Measurements from ENCODE around the gene DNAH14. TPM values are rescaled to one million over a fixed set of nuclear protein-coding genes. Genes with fewer than 3 reads are reported as not detected.

The DNAH14 gene
- total and polyA plus RNA-seq, 10 of the 15 experiments (the other 5 are each of a cell fraction or from before 2014, with no cell fraction given): 2.0 to 7.9 (median 4.8) TPM

DNA sequence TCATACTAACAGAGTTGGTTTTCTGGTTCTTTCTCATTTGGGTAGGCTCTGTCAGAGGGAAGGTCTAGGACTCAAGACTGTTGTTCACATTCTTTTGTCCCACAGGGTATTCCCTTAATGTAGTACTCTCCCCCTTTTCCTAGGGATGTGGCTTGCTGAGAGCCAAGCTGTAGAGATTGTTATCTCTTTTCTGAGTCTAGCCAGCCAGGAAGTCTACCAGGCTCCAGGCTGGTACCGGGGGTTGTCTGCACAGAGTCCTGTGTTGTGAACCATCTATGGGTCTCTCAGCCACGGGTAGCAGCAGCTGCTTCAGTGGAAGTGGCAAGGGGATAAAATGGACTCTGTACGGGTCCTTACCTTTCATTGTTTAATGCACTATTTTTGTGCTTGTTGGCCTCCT is 272.0 kb downstream of the DNAH14 start (continued):
- no peak for TF ChIP-seq NRF1 (conservative IDR thresholded peaks at IDR 0.05; ENCODE audit: low read depth, low read length)
- no peak for TF ChIP-seq BMI1 (IDR thresholded peaks at IDR 0.05; ENCODE audit: borderline replicate concordance)
- no peak for TF ChIP-seq STAT3 (IDR thresholded peaks at IDR 0.05; ENCODE audit: low read depth, low read length)
- TF ChIP-seq YY1 (IDR thresholded peaks at IDR 0.05; ENCODE audit: low read depth, low read length): no peak
- no peak for TF ChIP-seq NFXL1 (IDR thresholded peaks at IDR 0.05; ENCODE audit: borderline replicate concordance)
- TF ChIP-seq, protein P1, sequence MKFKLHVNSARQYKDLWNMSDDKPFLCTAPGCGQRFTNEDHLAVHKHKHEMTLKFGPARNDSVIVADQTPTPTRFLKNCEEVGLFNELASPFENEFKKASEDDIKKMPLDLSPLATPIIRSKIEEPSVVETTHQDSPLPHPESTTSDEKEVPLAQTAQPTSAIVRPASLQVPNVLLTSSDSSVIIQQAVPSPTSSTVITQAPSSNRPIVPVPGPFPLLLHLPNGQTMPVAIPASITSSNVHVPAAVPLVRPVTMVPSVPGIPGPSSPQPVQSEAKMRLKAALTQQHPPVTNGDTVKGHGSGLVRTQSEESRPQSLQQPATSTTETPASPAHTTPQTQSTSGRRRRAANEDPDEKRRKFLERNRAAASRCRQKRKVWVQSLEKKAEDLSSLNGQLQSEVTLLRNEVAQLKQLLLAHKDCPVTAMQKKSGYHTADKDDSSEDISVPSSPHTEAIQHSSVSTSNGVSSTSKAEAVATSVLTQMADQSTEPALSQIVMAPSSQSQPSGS (IDR thresholded peaks at IDR 0.05; ENCODE audit: low read length): no peak
- TF ChIP-seq MEF2B (IDR thresholded peaks at IDR 0.05; ENCODE audit: partially characterized antibody, poor library complexity, severe bottlenecking): no peak
- no peak for TF ChIP-seq SIX5 (IDR thresholded peaks at IDR 0.05; ENCODE audit: low read depth, low read length, severe bottlenecking)

- ChIA-PET SMC1A (ENCODE audit: uncharacterized antibody, unreplicated experiment) (no interaction called here), RAD21 (ENCODE audit: unreplicated experiment) (no interaction called here), POLR2A (interaction anchor here (0.5 kb wide), 1 partner anchor 270 kb away, joined by 3 read pairs; no protein-coding TSS in a partner anchor), CTCF (no interaction called here)
- no peaks in the 10 kb centered on the region for H4K20me1 ChIP-seq (ENCODE audit: control insufficient read depth, insufficient read depth)
- in situ Hi-C loops (cut with MboI): no loop called here
- intact Hi-C loops (cut with micrococcal nuclease; ENCODE audit: unreplicated experiment): no loop called here
- ATAC-seq (no peak), FAIRE-seq (no peak), DNase-seq (ENCODE audit: low read depth, low spot score) (no peak)
- WGBS (ENCODE audit: insufficient coverage, insufficient replicate concordance, low lambda C conversion rate, missing lambda C conversion rate): 0% methylated on average over 2 of the region's 2 CpGs
- no peaks in the 10 kb centered on the region for H3K27me3 ChIP-seq (replicated peaks in 1 of 2; ENCODE audit: control insufficient read depth in 2 of 2, insufficient read depth in 2 of 2, low read length in 1 of 2)
- H3K79me2 ChIP-seq (ENCODE audit: control insufficient read depth, insufficient read depth, low read length): no peaks in the 10 kb centered on the region
- no peak overlapping the region for H3K9ac ChIP-seq (ENCODE audit: control insufficient read depth, insufficient read depth, low read length)
- no peak overlapping the region for H3K4me2 ChIP-seq (ENCODE audit: control insufficient read depth, insufficient read depth)
- no peaks in the 10 kb centered on the region for H3K36me3 ChIP-seq (ENCODE audit: control insufficient read depth in 2 of 2, insufficient read depth in 2 of 2, low read length in 1 of 2)
- no peak overlapping the region for H2AFZ ChIP-seq (ENCODE audit: control insufficient read depth, low read depth, low read length)
- no peak overlapping the region for H3K27ac ChIP-seq (ENCODE audit: control insufficient read depth, insufficient read depth)
- no peaks in the 10 kb centered on the region for H3K9me3 ChIP-seq (replicated peaks; ENCODE audit: control insufficient read depth, insufficient read depth, low read length)
- H3K4me3 ChIP-seq: no peak overlapping the region
- H3K4me1 ChIP-seq (ENCODE audit: control insufficient read depth, insufficient read depth, low read length): no peaks in the 10 kb centered on the region
- no TSS peak for BruUV-seq (replicated peaks)
- TF ChIP-seq, protein P2, sequence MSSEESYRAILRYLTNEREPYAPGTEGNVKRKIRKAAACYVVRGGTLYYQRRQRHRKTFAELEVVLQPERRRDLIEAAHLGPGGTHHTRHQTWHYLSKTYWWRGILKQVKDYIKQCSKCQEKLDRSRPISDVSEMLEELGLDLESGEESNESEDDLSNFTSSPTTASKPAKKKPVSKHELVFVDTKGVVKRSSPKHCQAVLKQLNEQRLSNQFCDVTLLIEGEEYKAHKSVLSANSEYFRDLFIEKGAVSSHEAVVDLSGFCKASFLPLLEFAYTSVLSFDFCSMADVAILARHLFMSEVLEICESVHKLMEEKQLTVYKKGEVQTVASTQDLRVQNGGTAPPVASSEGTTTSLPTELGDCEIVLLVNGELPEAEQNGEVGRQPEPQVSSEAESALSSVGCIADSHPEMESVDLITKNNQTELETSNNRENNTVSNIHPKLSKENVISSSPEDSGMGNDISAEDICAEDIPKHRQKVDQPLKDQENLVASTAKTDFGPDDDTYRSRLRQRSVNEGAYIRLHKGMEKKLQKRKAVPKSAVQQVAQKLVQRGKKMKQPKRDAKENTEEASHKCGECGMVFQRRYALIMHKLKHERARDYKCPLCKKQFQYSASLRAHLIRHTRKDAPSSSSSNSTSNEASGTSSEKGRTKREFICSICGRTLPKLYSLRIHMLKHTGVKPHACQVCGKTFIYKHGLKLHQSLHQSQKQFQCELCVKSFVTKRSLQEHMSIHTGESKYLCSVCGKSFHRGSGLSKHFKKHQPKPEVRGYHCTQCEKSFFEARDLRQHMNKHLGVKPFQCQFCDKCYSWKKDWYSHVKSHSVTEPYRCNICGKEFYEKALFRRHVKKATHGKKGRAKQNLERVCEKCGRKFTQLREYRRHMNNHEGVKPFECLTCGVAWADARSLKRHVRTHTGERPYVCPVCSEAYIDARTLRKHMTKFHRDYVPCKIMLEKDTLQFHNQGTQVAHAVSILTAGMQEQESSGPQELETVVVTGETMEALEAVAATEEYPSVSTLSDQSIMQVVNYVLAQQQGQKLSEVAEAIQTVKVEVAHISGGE (CRISPR knock-in tag; IDR thresholded peaks at IDR 0.05): no peak
- TF ChIP-seq BCL3 (IDR thresholded peaks at IDR 0.05; ENCODE audit: borderline replicate concordance, insufficient read depth, low read depth, low read length, poor library complexity, severe bottlenecking): no peak
- no peak for TF ChIP-seq E2F4 (IDR thresholded peaks at IDR 0.05; ENCODE audit: low read depth, low read length)
- TF ChIP-seq ZNF274 (IDR thresholded peaks at IDR 0.05; ENCODE audit: insufficient read depth, insufficient read length): no peak
- no peak for TF ChIP-seq KAT2A (conservative IDR thresholded peaks at IDR 0.05; ENCODE audit: control insufficient read depth, low read depth, low read length)
Measured at GRCh38 chr1:225207791-225208190, 278.3 kb downstream of the DNAH14 start.

Data from GM12878 (cell line).